ENCODE measurements around the gene PIGT.
A peak's percentile ranks its signal among the peaks of the same experiment; 100 is the strongest.

The PIGT gene

GRCh38 chr20:45441746-45442145, 25.8 kb downstream of the PIGT start:
- Histone ChIP-seq H3K27ac (ENCODE audit: low read length) (no peak overlapping the region), H3K36me3 (ENCODE audit: insufficient read depth, low read length) (no peaks in the 10 kb centered on the region), H3K9ac (ENCODE audit: low read depth, low read length) (no peak overlapping the region), H2AFZ (ENCODE audit: low read depth, low read length) (no peak overlapping the region), H3K9me3 (ENCODE audit: insufficient read depth, low read length, severe bottlenecking) (no peaks in the 10 kb centered on the region), H3K79me2 (ENCODE audit: insufficient read depth, low read length) (no peaks in the 10 kb centered on the region), H3K4me3 (ENCODE audit: low read depth in 1 of 2, low read length in 2 of 2) (no peak overlapping the region), H3K4me1 (ENCODE audit: insufficient read depth, low read length) (peaks cover 18% of the 10 kb centered on the region), H3K4me2 (ENCODE audit: insufficient read depth, low read length) (no peak overlapping the region), H4K20me1 (ENCODE audit: insufficient read depth, low read length) (no peaks in the 10 kb centered on the region), H3K27me3 (ENCODE audit: insufficient read depth, low read length, poor library complexity) (no peaks in the 10 kb centered on the region)
- ATAC-seq (ENCODE audit: insufficient read depth, low read depth) (no peak), DNase-seq (no peak)
- TF ChIP-seq EZH2 (IDR thresholded peaks at IDR 0.05; ENCODE audit: borderline replicate concordance, low read depth, low read length, severe bottlenecking): no peak
- TF ChIP-seq CTCF (IDR thresholded peaks at IDR 0.05; ENCODE audit: borderline replicate concordance, extremely low read depth, low read length, poor library complexity, severe bottlenecking): no peak

GRCh38 chr20:45444050-45444449, 28.1 kb downstream of the PIGT start:
- TF ChIP-seq CTCF (IDR thresholded peaks at IDR 0.05; ENCODE audit: borderline replicate concordance, extremely low read depth, low read length, poor library complexity, severe bottlenecking) (no peak), EZH2 (IDR thresholded peaks at IDR 0.05; ENCODE audit: borderline replicate concordance, low read depth, low read length, severe bottlenecking) (no peak)
- Histone ChIP-seq H3K9me3 (ENCODE audit: insufficient read depth, low read length, severe bottlenecking) (no peaks in the 10 kb centered on the region), H3K9ac (ENCODE audit: low read depth, low read length) (no peak overlapping the region), H3K36me3 (ENCODE audit: insufficient read depth, low read length) (no peaks in the 10 kb centered on the region), H3K27ac (ENCODE audit: low read length) (no peak overlapping the region), H2AFZ (ENCODE audit: low read depth, low read length) (no peak overlapping the region), H3K4me3 (ENCODE audit: low read depth in 1 of 2, low read length in 2 of 2) (no peak overlapping the region), H4K20me1 (ENCODE audit: insufficient read depth, low read length) (no peaks in the 10 kb centered on the region), H3K4me1 (ENCODE audit: insufficient read depth, low read length) (peaks cover 11% of the 10 kb centered on the region), H3K79me2 (ENCODE audit: insufficient read depth, low read length) (no peaks in the 10 kb centered on the region), H3K27me3 (ENCODE audit: insufficient read depth, low read length, poor library complexity) (no peaks in the 10 kb centered on the region), H3K4me2 (ENCODE audit: insufficient read depth, low read length) (no peak overlapping the region)
- ATAC-seq (ENCODE audit: insufficient read depth, low read depth): peak; percentile 96
- peak; percentile 71 for DNase-seq

GRCh38 chr20:45445805-45446562, 30.0 kb downstream of the PIGT start:
- Histone ChIP-seq H3K4me1 (ENCODE audit: insufficient read depth, low read length) (peaks cover 11% of the 10 kb centered on the region), H3K4me2 (ENCODE audit: insufficient read depth, low read length) (no peak overlapping the region), H3K4me3 (ENCODE audit: low read depth in 1 of 2, low read length in 2 of 2) (no peak overlapping the region), H3K27ac (ENCODE audit: low read length) (no peak overlapping the region), H4K20me1 (ENCODE audit: insufficient read depth, low read length) (no peaks in the 10 kb centered on the region), H3K79me2 (ENCODE audit: insufficient read depth, low read length) (no peaks in the 10 kb centered on the region), H3K9ac (ENCODE audit: low read depth, low read length) (no peak overlapping the region), H3K27me3 (ENCODE audit: insufficient read depth, low read length, poor library complexity) (no peaks in the 10 kb centered on the region), H2AFZ (ENCODE audit: low read depth, low read length) (no peak overlapping the region), H3K36me3 (ENCODE audit: insufficient read depth, low read length) (no peaks in the 10 kb centered on the region), H3K9me3 (ENCODE audit: insufficient read depth, low read length, severe bottlenecking) (no peaks in the 10 kb centered on the region)
- DNase-seq (peak; percentile 42), ATAC-seq (ENCODE audit: insufficient read depth, low read depth) (no peak)
- TF ChIP-seq EZH2 (IDR thresholded peaks at IDR 0.05; ENCODE audit: borderline replicate concordance, low read depth, low read length, severe bottlenecking): no peak
- peak; percentile 70 for TF ChIP-seq CTCF (IDR thresholded peaks at IDR 0.05; ENCODE audit: borderline replicate concordance, extremely low read depth, low read length, poor library complexity, severe bottlenecking)

All from DND-41 (cell line).